GM23338 (cell line): ENCODE results near the gene MNDA. TPM values are rescaled to one million over a fixed set of nuclear protein-coding genes. Genes with fewer than 3 reads are reported as not detected.
A peak's percentile ranks its signal among the peaks of the same experiment; 100 is the strongest.

Source experiments
- ATAC-seq: fragments of 200-7000 bp; cut with Tn5 transposase; 3 replicates; pipeline ENCODE4 v1.9.1; 2020
- DNase-seq: peaks from one replicate; pipeline ENCODE4 v3.0.0-alpha.2; 2015; ENCODE audit warnings: low spot score
- H2AFZ ChIP-seq: fragments of 200-600 bp; sonication (generic); 2 replicates; pipeline ENCODE4 v1.8.0; 2016; ENCODE audit warnings: antibody characterized with exemption, mild to moderate bottlenecking, moderate library complexity
- H3F3A ChIP-seq: fragments of 200-600 bp; sonication (generic); replicated peaks from 2 replicates; pipeline ENCODE4 v1.8.0; 2017; ENCODE audit warnings: antibody characterized with exemption, mixed run types, low read depth
- H3K27ac ChIP-seq: fragments of 200-600 bp; sonication (generic); 2 replicates; pipeline ENCODE4 v1.6.1; 2016; ENCODE audit warnings: low read depth
- H3K27me3 ChIP-seq: fragments of 200-600 bp; sonication (generic); 2 replicates; pipeline ENCODE4 v1.8.0; 2016; ENCODE audit warnings: mild to moderate bottlenecking, mixed run types, moderate library complexity; ENCODE audit not compliant: insufficient read depth
- H3K36me3 ChIP-seq: fragments of 200-600 bp; sonication (generic); 2 replicates; pipeline ENCODE4 v1.8.0; 2016; ENCODE audit warnings: mild to moderate bottlenecking; ENCODE audit not compliant: insufficient read depth
- H3K4me1 ChIP-seq: fragments of 200-600 bp; sonication (generic); 2 replicates; pipeline ENCODE4 v1.8.0; 2016; ENCODE audit warnings: mild to moderate bottlenecking, moderate library complexity; ENCODE audit not compliant: insufficient read depth
- H3K4me2 ChIP-seq: fragments of 200-600 bp; sonication (generic); 2 replicates; pipeline ENCODE4 v1.7.1; 2017; ENCODE audit warnings: mixed run types
- H3K4me3 ChIP-seq: fragments of 200-600 bp; sonication (generic); 2 replicates; pipeline ENCODE4 v1.6.1; 2016; ENCODE audit warnings: mixed run types
- H3K79me2 ChIP-seq: fragments of 200-600 bp; sonication (generic); replicated peaks from 2 replicates; pipeline ENCODE4 v1.8.0; 2017; ENCODE audit warnings: mild to moderate bottlenecking; ENCODE audit not compliant: insufficient read depth
- H3K9me2 ChIP-seq: fragments of 200-600 bp; sonication (generic); 2 replicates; pipeline ENCODE4 v1.8.0; 2017; ENCODE audit not compliant: insufficient read depth
- H4K20me1 ChIP-seq: fragments of 200-600 bp; sonication (generic); replicated peaks from 2 replicates; pipeline ENCODE4 v1.8.0; 2017; ENCODE audit warnings: mild to moderate bottlenecking; ENCODE audit not compliant: insufficient read depth
- H3K27ac Mint-ChIP-seq: 2 replicates; pipeline ENCODE4 v1.8.0; 2020; ENCODE audit warnings: inconsistent platforms, mild to moderate bottlenecking, moderate library complexity, mixed read lengths
- H3K27me3 Mint-ChIP-seq: 3 replicates; pipeline ENCODE4 v1.8.0; 2022; ENCODE audit warnings: low read depth, mild to moderate bottlenecking, moderate library complexity, mixed read lengths, inconsistent platforms; ENCODE audit not compliant: insufficient read depth, poor library complexity
- H3K36me3 Mint-ChIP-seq: 3 replicates; pipeline ENCODE4 v1.8.0; 2021; ENCODE audit warnings: low read depth, mild to moderate bottlenecking, inconsistent platforms, moderate library complexity, mixed read lengths
- H3K4me1 Mint-ChIP-seq: 3 replicates; pipeline ENCODE4 v1.8.0; 2020; ENCODE audit warnings: mild to moderate bottlenecking, inconsistent platforms, mixed read lengths
- H3K4me3 Mint-ChIP-seq: 3 replicates; pipeline ENCODE4 v1.8.0; 2021; ENCODE audit warnings: moderate library complexity, mild to moderate bottlenecking, inconsistent platforms, mixed read lengths
- H3K9me3 Mint-ChIP-seq: 3 replicates; pipeline ENCODE4 v1.8.0; 2020; ENCODE audit warnings: moderate library complexity, mild to moderate bottlenecking, inconsistent platforms, mixed read lengths
- EZH2 ChIP-seq: fragments of 200-600 bp; sonication (generic); IDR thresholded peaks from one replicate; pipeline ENCODE4 v1.8.0; 2017; ENCODE audit warnings: antibody characterized with exemption, mild to moderate bottlenecking, low read depth; ENCODE audit not compliant: unreplicated experiment
- EZH2phosphoT487 ChIP-seq: fragments of 200-600 bp; sonication (generic); IDR thresholded peaks from one replicate; pipeline ENCODE4 v1.8.1; 2018; ENCODE audit warnings: antibody characterized with exemption; ENCODE audit not compliant: unreplicated experiment
- JUNB ChIP-seq: IDR thresholded peaks from one replicate; pipeline ENCODE4 v1.6.1; 2016; ENCODE audit warnings: antibody characterized with exemption; ENCODE audit not compliant: unreplicated experiment
- POLR2AphosphoS5 ChIP-seq: IDR thresholded peaks from 2 replicates; pipeline ENCODE4 v1.6.1; 2016; ENCODE audit warnings: antibody characterized with exemption, low read depth
- STAT1 ChIP-seq: IDR thresholded peaks from one replicate; pipeline ENCODE4 v1.6.1; 2016; ENCODE audit warnings: antibody characterized with exemption; ENCODE audit not compliant: unreplicated experiment
- ZNF114 ChIP-seq: fragments of 250-450 bp; sonication (Bioruptor Pico); IDR thresholded peaks from 2 replicates; pipeline ENCODE4 v1.5.0; 2020; ENCODE audit warnings: mild to moderate bottlenecking, moderate library complexity
- polyA plus RNA-seq: library from polyadenylated mRNA; unstranded; fragments of >200 nt; fragmentation: Nextera tagmentation; extraction: Ambion mirVana; gene quantifications from 2 replicates; pipeline ENCODE4 v1.2.1, GENCODE V29; 2016
- total RNA-seq: library from RNA; depleted of rRNA; stranded (reverse); fragments of >200 nt; shearing (Covaris generic); gene quantifications from 2 replicates; pipeline ENCODE4 v1.2.3, GENCODE V29; 2014
- TF ChIP-seq, protein P1 (sequence below): fragments of 250-450 bp; sonication (Bioruptor Pico); IDR thresholded peaks from 2 replicates; pipeline ENCODE4 v1.5.0; 2020; ENCODE audit warnings: mild to moderate bottlenecking, moderate library complexity

The MNDA gene
- total and polyA plus RNA-seq, 2 experiments from 2014 or later = not detected

DNA sequence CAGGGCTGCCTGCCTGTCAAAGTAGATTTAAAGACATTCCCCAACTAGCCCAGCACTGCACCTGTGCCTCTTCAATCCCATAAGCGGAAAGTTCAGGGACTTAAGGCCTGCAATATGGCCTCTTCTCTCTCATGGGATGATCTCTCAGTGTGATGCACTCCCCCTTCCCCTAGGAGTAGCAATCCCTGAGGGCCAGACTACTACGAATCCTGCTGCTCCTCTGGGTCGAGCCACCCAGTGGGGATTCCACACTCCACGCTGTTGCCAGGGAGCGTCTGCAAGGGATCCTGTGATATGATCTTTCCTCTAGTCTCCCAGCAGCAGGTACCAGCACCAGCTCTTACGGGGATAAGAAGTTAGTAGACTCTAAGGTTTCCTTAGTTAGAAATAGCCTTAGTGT lies 36.9 kb upstream of the MNDA start:
- peak; percentile 60 for ATAC-seq
- H3K27ac Mint-ChIP-seq = no peak overlapping the region; the same call in 1 of the 2 replicates
- Histone ChIP-seq H4K20me1 (no peaks in the 10 kb centered on the region), H3K79me2 (no peaks in the 10 kb centered on the region), H3K36me3 (no peaks in the 10 kb centered on the region), H3K4me3 (no peak overlapping the region), H3K27me3 (no peaks in the 10 kb centered on the region), H3K4me2 (no peak overlapping the region), H3K9me2 (no peaks in the 10 kb centered on the region), H2AFZ (no peak overlapping the region), H3F3A (no peaks in the 10 kb centered on the region), H3K27ac (no peak overlapping the region), H3K4me1 (no peaks in the 10 kb centered on the region)
- TF ChIP-seq POLR2AphosphoS5 = no peak
- TF ChIP-seq STAT1 = no peak
- TF ChIP-seq, protein P1, sequence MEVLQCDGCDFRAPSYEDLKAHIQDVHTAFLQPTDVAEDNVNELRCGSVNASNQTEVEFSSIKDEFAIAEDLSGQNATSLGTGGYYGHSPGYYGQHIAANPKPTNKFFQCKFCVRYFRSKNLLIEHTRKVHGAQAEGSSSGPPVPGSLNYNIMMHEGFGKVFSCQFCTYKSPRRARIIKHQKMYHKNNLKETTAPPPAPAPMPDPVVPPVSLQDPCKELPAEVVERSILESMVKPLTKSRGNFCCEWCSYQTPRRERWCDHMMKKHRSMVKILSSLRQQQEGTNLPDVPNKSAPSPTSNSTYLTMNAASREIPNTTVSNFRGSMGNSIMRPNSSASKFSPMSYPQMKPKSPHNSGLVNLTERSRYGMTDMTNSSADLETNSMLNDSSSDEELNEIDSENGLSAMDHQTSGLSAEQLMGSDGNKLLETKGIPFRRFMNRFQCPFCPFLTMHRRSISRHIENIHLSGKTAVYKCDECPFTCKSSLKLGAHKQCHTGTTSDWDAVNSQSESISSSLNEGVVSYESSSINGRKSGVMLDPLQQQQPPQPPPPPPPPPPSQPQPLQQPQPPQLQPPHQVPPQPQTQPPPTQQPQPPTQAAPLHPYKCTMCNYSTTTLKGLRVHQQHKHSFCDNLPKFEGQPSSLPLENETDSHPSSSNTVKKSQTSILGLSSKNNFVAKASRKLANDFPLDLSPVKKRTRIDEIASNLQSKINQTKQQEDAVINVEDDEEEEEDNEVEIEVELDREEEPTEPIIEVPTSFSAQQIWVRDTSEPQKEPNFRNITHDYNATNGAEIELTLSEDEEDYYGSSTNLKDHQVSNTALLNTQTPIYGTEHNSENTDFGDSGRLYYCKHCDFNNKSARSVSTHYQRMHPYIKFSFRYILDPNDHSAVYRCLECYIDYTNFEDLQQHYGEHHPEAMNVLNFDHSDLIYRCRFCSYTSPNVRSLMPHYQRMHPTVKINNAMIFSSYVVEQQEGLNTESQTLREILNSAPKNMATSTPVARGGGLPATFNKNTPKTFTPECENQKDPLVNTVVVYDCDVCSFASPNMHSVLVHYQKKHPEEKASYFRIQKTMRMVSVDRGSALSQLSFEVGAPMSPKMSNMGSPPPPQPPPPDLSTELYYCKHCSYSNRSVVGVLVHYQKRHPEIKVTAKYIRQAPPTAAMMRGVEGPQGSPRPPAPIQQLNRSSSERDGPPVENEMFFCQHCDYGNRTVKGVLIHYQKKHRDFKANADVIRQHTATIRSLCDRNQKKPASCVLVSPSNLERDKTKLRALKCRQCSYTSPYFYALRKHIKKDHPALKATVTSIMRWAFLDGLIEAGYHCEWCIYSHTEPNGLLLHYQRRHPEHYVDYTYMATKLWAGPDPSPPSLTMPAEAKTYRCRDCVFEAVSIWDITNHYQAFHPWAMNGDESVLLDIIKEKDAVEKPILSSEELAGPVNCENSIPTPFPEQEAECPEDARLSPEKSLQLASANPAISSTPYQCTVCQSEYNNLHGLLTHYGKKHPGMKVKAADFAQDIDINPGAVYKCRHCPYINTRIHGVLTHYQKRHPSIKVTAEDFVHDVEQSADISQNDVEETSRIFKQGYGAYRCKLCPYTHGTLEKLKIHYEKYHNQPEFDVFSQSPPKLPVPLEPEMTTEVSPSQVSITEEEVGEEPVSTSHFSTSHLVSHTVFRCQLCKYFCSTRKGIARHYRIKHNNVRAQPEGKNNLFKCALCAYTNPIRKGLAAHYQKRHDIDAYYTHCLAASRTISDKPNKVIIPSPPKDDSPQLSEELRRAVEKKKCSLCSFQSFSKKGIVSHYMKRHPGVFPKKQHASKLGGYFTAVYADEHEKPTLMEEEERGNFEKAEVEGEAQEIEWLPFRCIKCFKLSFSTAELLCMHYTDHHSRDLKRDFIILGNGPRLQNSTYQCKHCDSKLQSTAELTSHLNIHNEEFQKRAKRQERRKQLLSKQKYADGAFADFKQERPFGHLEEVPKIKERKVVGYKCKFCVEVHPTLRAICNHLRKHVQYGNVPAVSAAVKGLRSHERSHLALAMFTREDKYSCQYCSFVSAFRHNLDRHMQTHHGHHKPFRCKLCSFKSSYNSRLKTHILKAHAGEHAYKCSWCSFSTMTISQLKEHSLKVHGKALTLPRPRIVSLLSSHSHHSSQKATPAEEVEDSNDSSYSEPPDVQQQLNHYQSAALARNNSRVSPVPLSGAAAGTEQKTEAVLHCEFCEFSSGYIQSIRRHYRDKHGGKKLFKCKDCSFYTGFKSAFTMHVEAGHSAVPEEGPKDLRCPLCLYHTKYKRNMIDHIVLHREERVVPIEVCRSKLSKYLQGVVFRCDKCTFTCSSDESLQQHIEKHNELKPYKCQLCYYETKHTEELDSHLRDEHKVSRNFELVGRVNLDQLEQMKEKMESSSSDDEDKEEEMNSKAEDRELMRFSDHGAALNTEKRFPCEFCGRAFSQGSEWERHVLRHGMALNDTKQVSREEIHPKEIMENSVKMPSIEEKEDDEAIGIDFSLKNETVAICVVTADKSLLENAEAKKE (CRISPR knock-in tag) = no peak
- no peaks in the 10 kb centered on the region for H3K36me3 Mint-ChIP-seq
- H3K27me3 Mint-ChIP-seq = no peaks in the 10 kb centered on the region
- H3K4me1 Mint-ChIP-seq = no peaks in the 10 kb centered on the region; the same call in 2 of the 3 replicates
- peak; percentile 8 for DNase-seq
- no peak overlapping the region for H3K4me3 Mint-ChIP-seq
- H3K9me3 Mint-ChIP-seq = no peaks in the 10 kb centered on the region

DNA sequence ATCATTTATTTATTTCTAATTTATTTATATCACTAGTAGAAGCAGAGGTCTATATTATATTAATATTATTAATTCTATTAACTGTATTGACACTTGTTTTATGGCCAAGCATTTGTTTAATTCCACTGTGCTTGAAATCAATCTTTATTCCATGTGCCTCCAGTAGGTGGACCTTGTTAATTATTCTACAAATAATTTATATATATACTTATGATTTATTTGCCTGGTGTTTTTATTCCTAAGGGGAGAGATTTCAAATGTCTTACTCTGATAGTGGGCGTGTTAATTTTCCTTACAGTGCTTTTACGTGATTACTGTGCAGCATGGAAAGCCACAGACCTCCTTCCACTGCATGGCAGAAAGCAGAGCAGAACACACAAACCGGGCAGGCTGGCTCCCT lies 32.6 kb upstream of the MNDA start:
- no peak for DNase-seq
- H3K4me3 Mint-ChIP-seq = no peak overlapping the region
- H4K20me1 ChIP-seq = no peaks in the 10 kb centered on the region
- peaks cover 2% of the 10 kb centered on the region for H3K27me3 Mint-ChIP-seq
- H3K9me2 ChIP-seq = no peaks in the 10 kb centered on the region
- H3F3A ChIP-seq = no peaks in the 10 kb centered on the region
- no peaks in the 10 kb centered on the region; the same call in 2 of the 3 replicates for H3K4me1 Mint-ChIP-seq
- no peak overlapping the region for H3K27ac ChIP-seq
- no peak overlapping the region for H3K4me2 ChIP-seq
- H3K27me3 ChIP-seq = no peaks in the 10 kb centered on the region
- no peaks in the 10 kb centered on the region for H3K9me3 Mint-ChIP-seq
- H3K36me3 Mint-ChIP-seq = no peaks in the 10 kb centered on the region
- ATAC-seq = no peak
- H3K4me3 ChIP-seq = no peak overlapping the region
- no peak overlapping the region for H2AFZ ChIP-seq
- no peak overlapping the region for H3K27ac Mint-ChIP-seq
- H3K4me1 ChIP-seq = no peaks in the 10 kb centered on the region
- H3K36me3 ChIP-seq = no peaks in the 10 kb centered on the region
- no peaks in the 10 kb centered on the region for H3K79me2 ChIP-seq
- TF ChIP-seq STAT1 (no peak), EZH2phosphoT487 (no peak), EZH2 (no peak), ZNF114 (no peak), JUNB (no peak)
- TF ChIP-seq, protein P1 (CRISPR knock-in tag) = no peak
